Tongue (tissue), 2 donors: ENCODE results near the gene NTF4. TPM values are rescaled to one million over a fixed set of nuclear protein-coding genes. Genes with fewer than 3 reads are reported as not detected.

Experiments
- DNase-seq: peaks from one replicate; pipeline ENCODE4 v3.0.0-alpha.2; 2015
- total RNA-seq: library from RNA; depleted of rRNA; stranded (reverse); fragments of >200 nt; gene quantifications from one replicate; pipeline ENCODE4 v1.2.3, GENCODE V29; 2014

Gene NTF4
- total RNA-seq, 1 donor from 2014 or later = 6.5 TPM

- DNase-seq = no peak
Measured at GRCh38 chr19:49091391-49092038, 26.9 kb upstream of the NTF4 start.

- DNase-seq = no peak
Measured at GRCh38 chr19:49086296-49086695, 21.7 kb upstream of the NTF4 start.

GRCh38 chr19:49085868-49086232 lies 21.2 kb upstream of the NTF4 start:
- DNase-seq = no peak

- DNase-seq = peak; percentile 100
Measured at GRCh38 chr19:49085020-49085867, 20.6 kb upstream of the NTF4 start, which contains the start of gene SNRNP70. TSS of gene SNRNP70 (plus strand) at chr19:49085451. CDS start at chr19:49086415, 964 bp downstream.

GRCh38 chr19:49084206-49085019 lies 19.8 kb upstream of the NTF4 start:
- DNase-seq = no peak

- DNase-seq = no peak
Measured at GRCh38 chr19:49081273-49081672, 16.7 kb upstream of the NTF4 start.

GRCh38 chr19:49080392-49080791 lies 15.8 kb upstream of the NTF4 start:
- no peak for DNase-seq

GRCh38 chr19:49074869-49075268 lies 10.3 kb upstream of the NTF4 start:
- DNase-seq = peak; percentile 55

GRCh38 chr19:49073514-49074378 lies 9.1 kb upstream of the NTF4 start:
- peak; percentile 73 for DNase-seq

GRCh38 chr19:49071860-49072547 lies 7.4 kb upstream of the NTF4 start:
- DNase-seq = peak; percentile 34

- DNase-seq = no peak
Measured at GRCh38 chr19:49070416-49070815, 5.8 kb upstream of the NTF4 start.

- DNase-seq = no peak
Measured at GRCh38 chr19:49069026-49069425, 4.4 kb upstream of the NTF4 start.

- no peak for DNase-seq
Measured at GRCh38 chr19:49067554-49067953, 2.9 kb upstream of the NTF4 start.

GRCh38 chr19:49065905-49066512 lies 1.4 kb upstream of the NTF4 start:
- peak; percentile 29 for DNase-seq

GRCh38 chr19:49064029-49064629 lies 489 bp downstream of the NTF4 start:
- peak; percentile 44 for DNase-seq

- no peak for DNase-seq
Measured at GRCh38 chr19:49061445-49061844, 3.2 kb downstream of the NTF4 start.

- DNase-seq = no peak
Measured at GRCh38 chr19:49061000-49061399, 3.6 kb downstream of the NTF4 start.

- DNase-seq = no peak
Measured at GRCh38 chr19:49059053-49059452, 5.6 kb downstream of the NTF4 start.

GRCh38 chr19:49058562-49058961 lies 6.1 kb downstream of the NTF4 start:
- DNase-seq = no peak

GRCh38 chr19:49057636-49058234 lies 6.9 kb downstream of the NTF4 start, which contains the start of gene CGB7:
TSS of gene CGB7 (minus strand) at chr19:49057749. CDS start at chr19:49055375, 2,374 bp downstream.
- peak; percentile 60 for DNase-seq
